SK-N-SH treated with all-trans-retinoic acid at 6 μM for 48 hours (cell line): Measurements from ENCODE around the gene CAMSAP2.

Experiments used
- ESRRG ChIP-seq: fragments of 250-450 bp; sonication (Bioruptor Pico); IDR thresholded peaks from 2 replicates; pipeline ENCODE4 v1.6.1; 2021; ENCODE audit warnings: mild to moderate bottlenecking
- PPARA ChIP-seq: fragments of 250-450 bp; sonication (Bioruptor Pico); IDR thresholded peaks from 2 replicates; pipeline ENCODE4 v1.5.0; 2020; ENCODE audit warnings: mild to moderate bottlenecking, borderline replicate concordance
- TCF4 ChIP-seq: fragments of 250-450 bp; sonication (Bioruptor Pico); IDR thresholded peaks from 2 replicates; pipeline ENCODE4 v1.8.0; 2021; ENCODE audit warnings: mild to moderate bottlenecking, moderate library complexity, borderline replicate concordance
- ZC3H10 ChIP-seq: fragments of 250-450 bp; sonication (Bioruptor Pico); IDR thresholded peaks from 2 replicates; pipeline ENCODE4 v1.5.1; 2021; ENCODE audit warnings: mild to moderate bottlenecking, moderate library complexity
- ZFP3 ChIP-seq: fragments of 250-450 bp; sonication (Bioruptor Pico); IDR thresholded peaks from 2 replicates; pipeline ENCODE4 v1.5.0; 2020; ENCODE audit warnings: mild to moderate bottlenecking, moderate library complexity
- ZFP30 ChIP-seq: fragments of 450-650 bp; formaldehyde crosslinking; IDR thresholded peaks from 2 replicates; pipeline ENCODE4 v1.5.0; 2022; ENCODE audit warnings: mild to moderate bottlenecking, moderate library complexity
- ZNF8 ChIP-seq: fragments of 450-650 bp; formaldehyde crosslinking; IDR thresholded peaks from 2 replicates; pipeline ENCODE4 v1.5.0; 2020; ENCODE audit warnings: mild to moderate bottlenecking, moderate library complexity
- TF ChIP-seq, protein P1 (sequence below): fragments of 250-450 bp; sonication (Bioruptor Pico); IDR thresholded peaks from 2 replicates; pipeline ENCODE4 v1.5.0; 2020; ENCODE audit warnings: mild to moderate bottlenecking, moderate library complexity
- TF ChIP-seq, protein P2 (sequence below): fragments of 250-450 bp; sonication (Bioruptor Pico); IDR thresholded peaks from 2 replicates; pipeline ENCODE4 v1.5.1; 2020; ENCODE audit warnings: low read depth, mild to moderate bottlenecking, moderate library complexity

DNA sequence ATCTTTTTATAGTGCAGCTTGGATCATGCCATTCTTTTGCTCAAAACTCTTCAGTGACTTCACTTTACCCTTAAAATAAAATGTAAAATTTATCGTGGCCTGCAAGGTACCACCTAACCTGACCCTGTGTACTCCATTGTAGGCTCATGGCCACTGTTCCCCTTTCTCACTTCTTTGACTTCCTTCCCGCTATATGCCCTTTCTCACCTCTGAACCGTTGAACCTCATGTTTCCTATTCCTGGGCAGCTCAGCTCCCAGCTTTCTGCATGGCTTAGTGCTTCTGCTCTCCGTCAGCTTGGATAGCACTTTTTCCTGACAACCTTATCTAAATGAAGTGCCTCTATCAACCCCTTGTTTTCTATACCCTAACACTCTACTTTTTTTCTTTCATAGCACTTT lies 73.0 kb downstream of the CAMSAP2 start:
- no peak for TF ChIP-seq ZNF8 (CRISPR knock-in tag)
- no peak for TF ChIP-seq ZFP30
- TF ChIP-seq, protein P1, sequence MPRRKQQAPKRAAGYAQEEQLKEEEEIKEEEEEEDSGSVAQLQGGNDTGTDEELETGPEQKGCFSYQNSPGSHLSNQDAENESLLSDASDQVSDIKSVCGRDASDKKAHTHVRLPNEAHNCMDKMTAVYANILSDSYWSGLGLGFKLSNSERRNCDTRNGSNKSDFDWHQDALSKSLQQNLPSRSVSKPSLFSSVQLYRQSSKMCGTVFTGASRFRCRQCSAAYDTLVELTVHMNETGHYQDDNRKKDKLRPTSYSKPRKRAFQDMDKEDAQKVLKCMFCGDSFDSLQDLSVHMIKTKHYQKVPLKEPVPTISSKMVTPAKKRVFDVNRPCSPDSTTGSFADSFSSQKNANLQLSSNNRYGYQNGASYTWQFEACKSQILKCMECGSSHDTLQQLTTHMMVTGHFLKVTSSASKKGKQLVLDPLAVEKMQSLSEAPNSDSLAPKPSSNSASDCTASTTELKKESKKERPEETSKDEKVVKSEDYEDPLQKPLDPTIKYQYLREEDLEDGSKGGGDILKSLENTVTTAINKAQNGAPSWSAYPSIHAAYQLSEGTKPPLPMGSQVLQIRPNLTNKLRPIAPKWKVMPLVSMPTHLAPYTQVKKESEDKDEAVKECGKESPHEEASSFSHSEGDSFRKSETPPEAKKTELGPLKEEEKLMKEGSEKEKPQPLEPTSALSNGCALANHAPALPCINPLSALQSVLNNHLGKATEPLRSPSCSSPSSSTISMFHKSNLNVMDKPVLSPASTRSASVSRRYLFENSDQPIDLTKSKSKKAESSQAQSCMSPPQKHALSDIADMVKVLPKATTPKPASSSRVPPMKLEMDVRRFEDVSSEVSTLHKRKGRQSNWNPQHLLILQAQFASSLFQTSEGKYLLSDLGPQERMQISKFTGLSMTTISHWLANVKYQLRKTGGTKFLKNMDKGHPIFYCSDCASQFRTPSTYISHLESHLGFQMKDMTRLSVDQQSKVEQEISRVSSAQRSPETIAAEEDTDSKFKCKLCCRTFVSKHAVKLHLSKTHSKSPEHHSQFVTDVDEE: no peak
- no peak for TF ChIP-seq TCF4
- TF ChIP-seq, protein P2, sequence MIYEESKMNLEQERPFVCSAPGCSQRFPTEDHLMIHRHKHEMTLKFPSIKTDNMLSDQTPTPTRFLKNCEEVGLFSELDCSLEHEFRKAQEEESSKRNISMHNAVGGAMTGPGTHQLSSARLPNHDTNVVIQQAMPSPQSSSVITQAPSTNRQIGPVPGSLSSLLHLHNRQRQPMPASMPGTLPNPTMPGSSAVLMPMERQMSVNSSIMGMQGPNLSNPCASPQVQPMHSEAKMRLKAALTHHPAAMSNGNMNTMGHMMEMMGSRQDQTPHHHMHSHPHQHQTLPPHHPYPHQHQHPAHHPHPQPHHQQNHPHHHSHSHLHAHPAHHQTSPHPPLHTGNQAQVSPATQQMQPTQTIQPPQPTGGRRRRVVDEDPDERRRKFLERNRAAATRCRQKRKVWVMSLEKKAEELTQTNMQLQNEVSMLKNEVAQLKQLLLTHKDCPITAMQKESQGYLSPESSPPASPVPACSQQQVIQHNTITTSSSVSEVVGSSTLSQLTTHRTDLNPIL (CRISPR knock-in tag): no peak
- TF ChIP-seq PPARA (CRISPR knock-in tag): no peak
- TF ChIP-seq ZC3H10 (CRISPR knock-in tag): no peak
- TF ChIP-seq ZFP3 (CRISPR knock-in tag): no peak
- no peak for TF ChIP-seq ESRRG (CRISPR knock-in tag)
